ENCODE measurements around the gene SPAST. TPM values are rescaled to one million over a fixed set of nuclear protein-coding genes. Genes with fewer than 3 reads are reported as not detected.
"Not testable (repeated sequence)": the region's sequence is repeated elsewhere in the genome, so short reads cannot be mapped to it uniquely, and the experiment has no call there.

The SPAST gene
- total RNA-seq, 2 experiments from 2014 or later: 13.5 to 14.1 TPM

GRCh38 chr2:32051836-32052439, 11.4 kb upstream of the SPAST start:
- Mint-ChIP-seq H3K9me3 (no peaks in the 10 kb centered on the region), H3K27ac (no peak overlapping the region), H3K4me1 (ENCODE audit: low read depth) (no peaks in the 10 kb centered on the region), H3K36me3 (ENCODE audit: low read depth) (no peaks in the 10 kb centered on the region), H3K27me3 (no peaks in the 10 kb centered on the region), H3K4me3 (no peak overlapping the region)
- intact Hi-C loops (cut with micrococcal nuclease): no loop called here
- ATAC-seq (no peak), DNase-seq (no peak)
- ChIA-PET POLR2A (interaction anchor here (0.7 to 1.5 kb wide), 2 partner anchors 12 to 223 kb away, joined by 3 to 5 read pairs; no protein-coding TSS in a partner anchor), CTCF (no interaction called here)
- no peak for TF ChIP-seq CTCF (IDR thresholded peaks at IDR 0.05)

- ChIA-PET POLR2A (interaction anchor here (1.9 to 2.0 kb wide), 2 partner anchors 9 to 15 kb away, joined by 5 to 6 read pairs; partner anchors contain the start of genes DPY30 and SPAST), CTCF (interaction anchor here (1.1 kb wide), 1 partner anchor 8 kb away, joined by 3 read pairs; no protein-coding TSS in a partner anchor)
- H3K36me3 Mint-ChIP-seq (ENCODE audit: low read depth); H3K27ac Mint-ChIP-seq; ATAC-seq; intact Hi-C loops (cut with micrococcal nuclease); H3K4me3 Mint-ChIP-seq; H3K9me3 Mint-ChIP-seq; H3K4me1 Mint-ChIP-seq (ENCODE audit: low read depth); DNase-seq; H3K27me3 Mint-ChIP-seq: not testable (repeated sequence)
Observed at GRCh38 chr2:32054583-32054982, 8.8 kb upstream of the SPAST start.

GRCh38 chr2:32058130-32058529, 5.2 kb upstream of the SPAST start:
- ChIA-PET CTCF (interaction anchor here (0.6 to 1.5 kb wide), 2 partner anchors 13 to 18 kb away, joined by 3 read pairs; partner anchors contain the start of gene DPY30), POLR2A (no interaction called here)
- intact Hi-C loops (cut with micrococcal nuclease): no loop called here

GRCh38 chr2:32060266-32060665, 3.1 kb upstream of the SPAST start:
- no peak for TF ChIP-seq CTCF (IDR thresholded peaks at IDR 0.05)
- H3K4me1 Mint-ChIP-seq (ENCODE audit: low read depth): peaks cover 9% of the 10 kb centered on the region
- no peaks in the 10 kb centered on the region for H3K9me3 Mint-ChIP-seq
- ATAC-seq (no peak), DNase-seq (no peak)
- no peak overlapping the region for H3K4me3 Mint-ChIP-seq
- no peak overlapping the region for H3K27ac Mint-ChIP-seq
- CTCF ChIA-PET: no interaction called here
- no peaks in the 10 kb centered on the region for H3K27me3 Mint-ChIP-seq
- no peaks in the 10 kb centered on the region for H3K36me3 Mint-ChIP-seq (ENCODE audit: low read depth)
- POLR2A ChIA-PET: interaction anchor here (1.1 kb wide), 1 partner anchor 21 kb away, joined by 3 read pairs; the partner anchor contains the start of gene DPY30
- intact Hi-C loops (cut with micrococcal nuclease): no loop called here

More at GRCh38 chr2:32058130-32058529, 5.2 kb upstream of the SPAST start:
- ATAC-seq: no peak
- DNase-seq: no peak
- peaks cover 8% of the 10 kb centered on the region for H3K4me1 Mint-ChIP-seq (ENCODE audit: low read depth)
- H3K36me3 Mint-ChIP-seq (ENCODE audit: low read depth): no peaks in the 10 kb centered on the region
- H3K4me3 Mint-ChIP-seq: no peak overlapping the region
- H3K27ac Mint-ChIP-seq: no peak overlapping the region
- H3K27me3 Mint-ChIP-seq: no peaks in the 10 kb centered on the region
- TF ChIP-seq CTCF (IDR thresholded peaks at IDR 0.05): no peak
- no peaks in the 10 kb centered on the region for H3K9me3 Mint-ChIP-seq

- DNase-seq: no peak
- Mint-ChIP-seq H3K27me3 (no peaks in the 10 kb centered on the region), H3K27ac (no peak overlapping the region), H3K36me3 (ENCODE audit: low read depth) (peaks cover 2% of the 10 kb centered on the region), H3K9me3 (no peaks in the 10 kb centered on the region), H3K4me3 (no peak overlapping the region), H3K4me1 (ENCODE audit: low read depth) (peaks cover 17% of the 10 kb centered on the region)
- TF ChIP-seq CTCF (IDR thresholded peaks at IDR 0.05): no peak
- ChIA-PET POLR2A (no interaction called here), CTCF (interaction anchor here (1.5 to 1.7 kb wide), 2 partner anchors 22 to 174 kb away, joined by 6 read pairs; partner anchors contain the start of gene DPY30)
- ATAC-seq: no peak
- intact Hi-C loops (cut with micrococcal nuclease): no loop called here
Observed at GRCh38 chr2:32061430-32061829, 1.9 kb upstream of the SPAST start.
